ENCODE measurements around the gene PGM5.

DNA sequence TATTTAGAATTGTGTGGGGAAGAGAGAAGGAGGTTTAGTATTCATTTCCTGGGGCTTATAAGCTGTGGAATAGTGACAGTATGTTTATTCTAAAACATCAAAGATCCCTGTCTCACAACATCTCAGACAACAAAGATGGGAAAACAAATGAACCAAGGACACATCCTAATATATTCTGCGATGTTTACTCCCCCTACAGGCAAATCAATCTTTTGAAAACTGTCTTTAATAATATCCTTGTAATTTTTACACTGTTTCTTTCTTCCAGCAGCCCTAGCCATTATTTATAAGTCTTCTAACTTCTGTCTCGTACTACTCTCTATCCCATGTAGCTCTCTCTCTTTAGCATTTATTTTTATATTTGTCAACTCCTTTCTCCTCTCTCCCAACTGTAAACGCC, 217.7 kb downstream of the PGM5 start:
- TF ChIP-seq, protein P1, sequence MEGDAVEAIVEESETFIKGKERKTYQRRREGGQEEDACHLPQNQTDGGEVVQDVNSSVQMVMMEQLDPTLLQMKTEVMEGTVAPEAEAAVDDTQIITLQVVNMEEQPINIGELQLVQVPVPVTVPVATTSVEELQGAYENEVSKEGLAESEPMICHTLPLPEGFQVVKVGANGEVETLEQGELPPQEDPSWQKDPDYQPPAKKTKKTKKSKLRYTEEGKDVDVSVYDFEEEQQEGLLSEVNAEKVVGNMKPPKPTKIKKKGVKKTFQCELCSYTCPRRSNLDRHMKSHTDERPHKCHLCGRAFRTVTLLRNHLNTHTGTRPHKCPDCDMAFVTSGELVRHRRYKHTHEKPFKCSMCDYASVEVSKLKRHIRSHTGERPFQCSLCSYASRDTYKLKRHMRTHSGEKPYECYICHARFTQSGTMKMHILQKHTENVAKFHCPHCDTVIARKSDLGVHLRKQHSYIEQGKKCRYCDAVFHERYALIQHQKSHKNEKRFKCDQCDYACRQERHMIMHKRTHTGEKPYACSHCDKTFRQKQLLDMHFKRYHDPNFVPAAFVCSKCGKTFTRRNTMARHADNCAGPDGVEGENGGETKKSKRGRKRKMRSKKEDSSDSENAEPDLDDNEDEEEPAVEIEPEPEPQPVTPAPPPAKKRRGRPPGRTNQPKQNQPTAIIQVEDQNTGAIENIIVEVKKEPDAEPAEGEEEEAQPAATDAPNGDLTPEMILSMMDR (IDR thresholded peaks at IDR 0.05): no peak
- TF ChIP-seq POLR2AphosphoS5 (IDR thresholded peaks at IDR 0.05; ENCODE audit: insufficient read depth in 1 of 2, low read depth in 1 of 2) (no peak), POLR2A (IDR thresholded peaks at IDR 0.05) (no peak)
